ENCODE data around the gene PDZRN3.

PDZRN3 gene

DNA sequence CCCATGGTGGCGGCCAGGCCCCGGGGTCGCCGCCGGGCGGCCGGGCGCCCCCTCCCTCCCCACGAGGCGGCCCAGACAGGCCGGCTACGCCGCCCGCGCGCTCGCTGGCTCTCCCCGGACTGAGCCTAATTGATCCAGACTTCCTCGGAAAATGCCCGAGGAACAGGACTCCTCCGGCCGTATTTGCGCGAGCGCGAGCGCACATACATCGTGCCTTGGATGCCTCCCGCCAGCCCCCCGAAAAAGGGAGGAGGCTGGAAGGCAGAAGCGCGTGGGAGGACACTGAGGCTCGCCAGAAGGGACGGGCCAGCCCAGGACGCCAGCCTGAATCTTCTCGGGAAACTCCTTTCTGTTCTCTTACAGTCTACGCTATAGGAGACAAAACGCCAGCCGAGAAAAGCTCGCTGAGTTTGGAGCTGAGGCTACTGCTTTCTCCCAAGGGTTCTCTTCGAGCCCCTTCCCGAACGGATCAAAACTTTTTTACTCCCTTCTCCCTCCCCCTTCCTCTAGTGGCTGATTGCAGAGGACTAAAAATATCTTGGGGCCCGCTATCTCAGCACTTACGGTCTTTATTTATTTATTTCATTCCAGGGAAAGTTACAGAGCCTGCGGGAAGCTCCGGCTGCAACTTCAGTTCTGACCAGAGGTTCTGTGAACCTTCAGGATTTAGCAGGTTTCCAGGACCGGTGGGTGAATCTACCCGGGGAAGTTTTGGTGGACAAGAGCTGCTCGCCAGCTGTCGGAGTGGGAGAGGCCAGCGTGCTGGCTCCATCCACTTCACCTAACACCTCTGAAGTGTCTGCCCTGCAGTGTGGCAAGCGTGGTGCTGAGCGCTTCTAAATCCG, at the start of gene PDZRN3:
Gene PDZRN3, minus strand, starts transcription at position 121 of the 845 bp plus-strand sequence.
- in situ Hi-C loops (cut with MboI; ENCODE audit: low sequenced_read_pairs) = no loop called here

DNA sequence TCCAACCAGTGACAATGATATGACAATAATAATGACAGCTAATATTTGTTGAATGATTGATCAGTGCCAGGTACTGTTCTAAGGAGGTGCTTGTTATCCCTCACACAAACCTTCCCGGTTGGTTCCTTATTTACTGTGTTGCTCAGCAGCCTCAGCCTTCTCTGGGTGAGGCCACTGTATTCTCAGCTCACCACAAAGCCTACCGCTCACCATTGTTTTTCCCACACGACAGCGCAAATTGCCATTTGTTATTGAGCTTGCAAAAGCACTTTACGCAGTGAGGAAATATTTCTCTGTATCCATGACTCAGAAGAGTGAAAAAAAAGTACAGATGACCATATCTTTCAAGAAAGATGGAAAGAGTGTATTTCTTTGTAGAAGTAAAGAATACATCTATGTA, 49.5 kb upstream of the PDZRN3 start:
- in situ Hi-C loops (cut with MboI; ENCODE audit: low sequenced_read_pairs) = no loop called here

DNA sequence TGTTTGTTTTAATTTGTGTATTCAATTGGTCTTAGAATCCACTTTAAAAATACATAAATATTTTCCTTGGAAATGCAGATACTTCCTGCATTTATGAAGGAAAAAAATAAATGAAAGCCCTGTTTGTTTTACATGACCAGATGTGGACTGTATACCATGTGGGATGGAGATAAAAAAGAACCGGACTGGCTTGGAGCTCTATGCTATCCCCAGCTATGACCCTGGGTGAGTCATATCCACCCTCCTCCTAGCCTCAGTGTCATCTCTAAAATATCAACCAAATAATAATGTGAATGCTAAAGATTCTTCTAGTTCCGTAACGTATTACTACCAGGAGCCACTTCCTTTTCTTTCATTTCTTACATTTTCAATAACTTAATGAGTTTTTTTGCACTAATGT, 44.5 kb upstream of the PDZRN3 start:
- in situ Hi-C loops (cut with MboI; ENCODE audit: low sequenced_read_pairs) = no loop called here

- in situ Hi-C loops (cut with MboI; ENCODE audit: low sequenced_read_pairs) = no loop called here
These were observed 43.6 kb upstream of the PDZRN3 start for GRCh38 chr3:73668391-73668790.

- in situ Hi-C loops (cut with MboI; ENCODE audit: low sequenced_read_pairs) = no loop called here
These were observed 43.1 kb upstream of the PDZRN3 start for GRCh38 chr3:73667889-73668288.

DNA sequence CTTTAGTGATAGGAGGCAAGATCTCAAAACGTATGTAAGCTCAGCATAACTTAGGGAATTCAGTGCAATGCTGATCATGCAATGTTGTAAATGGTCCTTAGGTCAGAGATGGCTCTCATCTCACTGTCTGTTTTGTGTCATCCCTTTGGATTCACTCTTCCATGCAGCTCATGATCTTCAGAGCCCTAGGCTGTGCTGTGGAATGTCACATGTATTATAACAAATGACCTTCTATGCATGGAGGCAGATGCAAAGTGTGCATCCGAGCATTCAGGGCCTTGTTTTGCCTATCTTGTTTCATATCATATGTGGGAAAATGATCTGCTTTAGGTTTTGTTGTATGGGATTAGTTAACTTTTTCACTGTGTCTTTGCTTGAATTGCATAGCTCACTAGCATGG, 40.5 kb upstream of the PDZRN3 start:
- in situ Hi-C loops (cut with MboI; ENCODE audit: low sequenced_read_pairs) = no loop called here

GRCh38 chr3:73664389-73664788, 39.6 kb upstream of the PDZRN3 start:
- in situ Hi-C loops (cut with MboI; ENCODE audit: low sequenced_read_pairs) = no loop called here

- in situ Hi-C loops (cut with MboI; ENCODE audit: low sequenced_read_pairs) = no loop called here
These were observed 38.8 kb upstream of the PDZRN3 start for GRCh38 chr3:73663495-73663894.

DNA sequence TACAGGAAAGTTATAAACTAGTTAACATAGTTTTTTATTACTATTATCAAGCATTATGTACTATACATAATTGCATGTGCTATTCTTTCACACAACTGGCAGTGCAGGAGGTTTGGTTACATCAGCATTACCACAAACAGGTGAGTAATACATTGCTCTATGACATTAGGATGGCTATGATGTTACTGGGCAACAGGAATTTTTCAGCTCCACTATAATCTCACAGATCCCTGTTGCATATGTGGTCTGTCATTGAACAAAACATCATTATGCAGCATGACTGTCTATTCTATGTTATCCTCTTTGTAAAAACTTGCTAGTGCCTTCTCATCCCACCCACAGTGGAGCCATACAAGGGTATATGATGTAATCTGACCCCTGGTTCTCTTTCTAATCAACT, 36.5 kb upstream of the PDZRN3 start:
- in situ Hi-C loops (cut with MboI; ENCODE audit: low sequenced_read_pairs) = no loop called here

GRCh38 chr3:73658227-73658626, 33.5 kb upstream of the PDZRN3 start:
- in situ Hi-C loops (cut with MboI; ENCODE audit: low sequenced_read_pairs) = no loop called here

DNA sequence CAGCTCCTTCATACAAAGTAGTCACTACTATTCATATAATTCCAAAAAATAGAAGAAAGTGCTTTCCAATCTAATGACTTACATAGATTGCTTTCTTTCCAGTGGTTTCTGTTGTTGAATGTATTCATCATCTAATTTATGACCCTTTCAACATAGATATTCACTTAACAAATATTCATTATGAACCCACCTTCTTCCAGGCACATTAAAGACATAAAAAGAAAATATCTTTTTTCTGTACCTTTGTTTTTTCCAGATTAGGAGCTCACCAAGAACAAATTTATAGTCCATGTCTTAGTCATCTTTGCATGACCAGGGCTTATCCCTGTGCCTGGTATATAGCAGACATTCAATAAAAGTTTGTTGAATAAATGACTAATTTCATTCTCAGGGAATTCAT, 32.4 kb upstream of the PDZRN3 start:
- in situ Hi-C loops (cut with MboI; ENCODE audit: low sequenced_read_pairs) = no loop called here

DNA sequence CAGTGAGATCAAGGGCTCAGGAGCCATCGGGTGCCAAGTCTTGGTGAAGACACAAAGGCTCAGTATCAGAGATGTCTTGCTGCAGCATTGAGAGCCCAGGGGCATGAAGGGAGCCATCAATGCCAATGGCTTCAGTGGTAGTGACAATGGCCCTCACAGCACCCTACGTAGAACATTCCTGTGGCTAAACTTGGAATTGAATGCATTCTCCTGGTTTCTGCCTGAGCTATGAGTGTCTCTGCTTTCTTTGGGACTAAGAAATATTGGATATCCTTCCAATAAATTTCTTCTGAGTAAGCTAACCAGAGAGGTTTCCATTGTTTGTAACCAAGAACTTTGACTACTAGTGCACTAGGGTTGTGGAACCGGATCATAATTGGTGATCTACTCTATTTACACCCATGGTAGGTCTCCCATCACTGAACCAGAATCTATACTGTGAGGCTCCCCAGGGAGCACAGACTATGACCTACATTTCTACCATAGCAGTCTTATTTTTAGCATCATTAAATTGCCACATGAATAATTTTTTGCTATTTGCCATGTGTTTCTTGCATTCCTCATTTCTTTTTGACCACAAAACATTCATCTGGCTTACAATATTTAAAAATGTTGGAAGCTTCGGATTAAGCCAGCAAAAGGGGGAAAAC, 31.6 kb upstream of the PDZRN3 start:
- in situ Hi-C loops (cut with MboI; ENCODE audit: low sequenced_read_pairs) = no loop called here

DNA sequence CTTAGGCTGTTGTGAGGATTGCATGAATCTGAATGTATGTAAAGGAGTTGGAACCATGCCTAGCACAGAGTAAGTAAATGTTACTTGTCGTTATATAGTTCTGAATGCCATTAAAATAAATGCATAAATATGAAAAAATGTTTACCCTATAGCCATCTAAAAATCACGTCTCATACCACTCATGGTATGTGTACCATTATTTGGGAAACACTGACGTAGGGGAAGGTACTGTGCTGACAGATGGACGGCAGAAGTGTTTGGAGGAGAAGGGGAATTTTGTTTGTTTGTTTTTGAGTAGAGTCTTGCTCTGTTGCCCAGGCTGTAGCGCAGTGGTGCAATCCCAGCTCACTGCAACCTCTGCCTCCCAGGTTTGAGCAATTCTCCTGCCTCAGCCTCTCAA, 30.5 kb upstream of the PDZRN3 start:
- in situ Hi-C loops (cut with MboI; ENCODE audit: low sequenced_read_pairs) = no loop called here

GRCh38 chr3:73653877-73654276, 29.1 kb upstream of the PDZRN3 start:
- in situ Hi-C loops (cut with MboI; ENCODE audit: low sequenced_read_pairs) = no loop called here

GRCh38 chr3:73653351-73653750, 28.6 kb upstream of the PDZRN3 start:
- in situ Hi-C loops (cut with MboI; ENCODE audit: low sequenced_read_pairs) = no loop called here

- in situ Hi-C loops (cut with MboI; ENCODE audit: low sequenced_read_pairs) = no loop called here
These were observed 28.2 kb upstream of the PDZRN3 start for GRCh38 chr3:73652896-73653295.

DNA sequence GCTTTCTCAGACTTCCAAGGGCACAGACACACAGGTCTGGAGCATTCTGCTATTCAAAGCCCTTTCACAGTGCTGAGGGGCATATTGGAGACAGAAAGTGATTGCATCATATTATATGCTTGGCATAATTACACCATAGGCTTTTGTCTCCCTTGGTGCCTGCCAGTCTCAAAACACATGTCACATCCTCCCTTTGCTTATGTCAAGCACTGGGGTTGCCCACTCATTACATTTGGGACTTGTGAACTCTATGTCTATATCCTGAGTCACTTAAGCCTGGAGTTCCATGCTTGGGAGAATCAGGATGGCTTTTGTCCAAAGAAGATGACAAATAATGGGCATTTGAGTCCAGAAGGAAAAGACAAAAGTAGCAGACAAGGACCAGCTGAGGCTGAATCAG, 12.3 kb upstream of the PDZRN3 start:
- in situ Hi-C loops (cut with MboI; ENCODE audit: low sequenced_read_pairs) = no loop called here

DNA sequence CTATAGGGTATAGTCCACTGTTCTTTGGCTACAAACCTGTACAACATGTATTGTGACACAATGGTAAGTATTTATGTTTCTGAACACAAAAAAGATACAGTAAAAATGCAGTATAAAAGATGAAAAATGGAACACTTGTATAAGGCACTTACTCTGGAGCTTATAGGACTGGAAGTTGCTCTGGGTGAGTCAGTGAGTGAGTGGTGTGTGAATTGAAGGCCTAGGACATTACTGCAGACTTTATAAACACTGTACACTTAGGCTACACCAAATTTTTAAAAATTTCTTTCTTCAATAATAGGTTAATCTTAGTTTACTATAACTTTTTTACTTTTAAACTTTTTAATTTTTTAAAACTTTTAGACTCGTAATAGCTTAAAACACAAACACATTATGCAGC, 10.5 kb upstream of the PDZRN3 start:
- in situ Hi-C loops (cut with MboI; ENCODE audit: low sequenced_read_pairs) = no loop called here

DNA sequence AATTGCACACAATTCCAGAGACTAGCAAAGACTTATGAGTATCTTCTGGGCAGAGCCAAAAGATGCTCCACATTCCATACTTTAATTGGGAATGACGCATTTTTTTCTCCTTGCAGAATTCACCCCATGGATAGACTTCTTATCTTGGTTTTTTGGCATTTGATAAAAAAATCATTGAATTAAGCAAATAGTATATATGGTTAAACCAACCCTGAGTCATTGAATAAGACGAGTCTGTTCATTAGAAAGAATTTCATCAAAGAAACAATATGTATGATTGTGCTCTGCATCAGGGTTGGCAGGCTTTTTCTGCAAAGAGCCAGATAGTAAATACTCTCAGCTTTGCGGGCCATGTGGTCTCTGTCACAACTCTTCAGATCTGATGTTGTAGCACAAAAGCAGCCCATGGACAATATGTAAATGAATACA, 9.2 kb upstream of the PDZRN3 start:
- in situ Hi-C loops (cut with MboI; ENCODE audit: low sequenced_read_pairs) = no loop called here

GRCh38 chr3:73633453-73633852, 8.7 kb upstream of the PDZRN3 start:
- in situ Hi-C loops (cut with MboI; ENCODE audit: low sequenced_read_pairs) = no loop called here

GRCh38 chr3:73626106-73626505, 1.4 kb upstream of the PDZRN3 start:
- in situ Hi-C loops (cut with MboI; ENCODE audit: low sequenced_read_pairs) = no loop called here

DNA sequence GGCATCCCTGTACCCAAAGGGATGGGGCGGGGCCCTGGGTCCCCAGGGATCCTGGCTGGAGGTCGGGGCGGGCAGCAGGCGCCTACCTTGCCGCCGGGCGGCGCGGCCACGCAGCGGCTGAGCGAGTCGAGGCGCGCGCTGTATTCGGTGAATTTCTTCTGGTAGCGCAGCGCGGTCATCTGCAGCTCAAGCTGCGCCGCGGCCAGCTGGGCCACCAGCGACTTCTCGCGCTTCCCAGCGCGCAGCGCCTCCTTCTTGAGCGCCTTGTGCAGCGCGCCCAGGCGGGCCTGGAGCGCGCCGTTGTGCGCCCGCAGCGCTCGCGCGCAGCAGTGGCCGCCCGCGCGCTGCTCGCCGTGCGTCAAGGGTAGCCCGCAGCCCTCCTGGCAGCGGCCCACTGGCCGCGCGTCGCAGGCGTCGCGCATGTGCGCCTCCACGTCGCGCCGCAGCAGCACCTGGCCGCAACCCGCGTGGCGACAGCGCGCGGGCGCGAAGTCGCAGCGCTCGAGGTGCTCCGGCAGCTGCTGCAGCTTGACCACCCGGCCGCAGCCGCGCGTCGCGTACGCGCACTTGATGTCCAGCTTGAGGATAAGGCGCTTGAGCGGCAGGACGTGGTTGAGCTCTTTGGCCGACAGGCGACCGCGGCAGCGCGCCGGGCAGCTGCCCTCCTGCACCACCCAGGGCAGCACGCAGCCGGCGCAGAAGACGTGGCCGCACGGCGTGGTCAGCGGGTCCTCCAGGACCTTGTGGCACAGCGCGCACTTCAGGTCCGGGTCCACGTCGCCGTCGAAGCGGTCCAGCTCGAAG, 522 bp downstream of the PDZRN3 start:
- in situ Hi-C loops (cut with MboI; ENCODE audit: low sequenced_read_pairs) = no loop called here
